K562 (cell line): ENCODE results near the gene ATP9B. TPM values are rescaled to one million over a fixed set of nuclear protein-coding genes. Genes with fewer than 3 reads are reported as not detected.

Experiments
- ATAC-seq: fragments of 200-7000 bp; cut with Tn5 transposase; 3 replicates; pipeline ENCODE4 v1.9.1; 2020; ENCODE audit warnings: moderate library complexity
- BruUV-seq: library from RNA; stranded (reverse); fragments of 400-500 nt; replicated peaks from 2 replicates; lab custom pipeline; 2021; lab: Mats Ljungman, UMichigan
- CTCF ChIA-PET: fragments of 300-600 bp; formaldehyde crosslinking; extraction: SDS; loops from one replicate; lab custom pipeline; 2021; ENCODE audit warnings: low intra/inter-chr PET ratio; lab: Yijun Ruan, JAX
- POLR2A ChIA-PET: fragments of 300-600, 350-650 bp; sonication (Branson Sonifier 250); formaldehyde crosslinking; extraction: SDS; loops from one replicate; lab custom pipeline; 2021; ENCODE audit warnings: antibody characterized with exemption, inconsistent platforms; lab: Yijun Ruan, JAX
- DNase-seq, 4 experiments: peaks; one replicate each; pipeline versions ENCODE4 v3.0.0 to v3.0.0-alpha.2; 2011 to 2018; ENCODE audit warnings: low spot score in 3 of 4, mixed read lengths in 3 of 4; ENCODE audit errors: extremely low read depth in 1 of 4
- FAIRE-seq: peaks from 2 replicates; lab custom pipeline; 2011; peaks lifted over from hg19 to GRCh38; lab: Jason Lieb, UNC
- H2AFZ ChIP-seq: 2 replicates; pipeline ENCODE4 v1.6.0; 2011; ENCODE audit warnings: low read depth, low read length, control low read depth, inconsistent platforms
- H3K27ac ChIP-seq: fragments of 200-600 bp; 3 replicates; pipeline ENCODE4 v1.8.0; 2011; ENCODE audit warnings: low read depth, mild to moderate bottlenecking, control low read depth, inconsistent platforms, low read length, moderate library complexity, mixed read lengths; ENCODE audit errors: extremely low read depth
- H3K27me3 ChIP-seq, 2 experiments: fragments of 300-600 bp in 1 of 2; 2 replicates in 1 of 2; 3 replicates in 1 of 2; pipeline versions ENCODE4 v1.6.0 to v1.8.0; 2011; ENCODE audit warnings: inconsistent platforms in 2 of 2, low read length in 2 of 2, mild to moderate bottlenecking in 1 of 2, mixed read lengths in 1 of 2, moderate library complexity in 1 of 2; ENCODE audit not compliant: control insufficient read depth in 2 of 2, insufficient read depth in 2 of 2
- H3K36me3 ChIP-seq: fragments of 300-600 bp; 3 replicates; pipeline ENCODE4 v1.8.0; 2011; ENCODE audit warnings: mild to moderate bottlenecking, low read length, inconsistent platforms; ENCODE audit not compliant: control insufficient read depth, insufficient read depth
- H3K4me1 ChIP-seq, 2 experiments: fragments of 200-600 bp in 1 of 2; replicated peaks in 1 of 2; 2 replicates in 1 of 2; 3 replicates in 1 of 2; pipeline versions ENCODE4 v1.5.1 to v1.8.0; 2011; ENCODE audit warnings: inconsistent platforms in 2 of 2, low read length in 2 of 2, mild to moderate bottlenecking in 1 of 2, mixed read lengths in 1 of 2, moderate library complexity in 1 of 2; ENCODE audit not compliant: control insufficient read depth in 2 of 2, insufficient read depth in 2 of 2
- H3K4me2 ChIP-seq: 2 replicates; pipeline ENCODE4 v1.6.1; 2011; ENCODE audit warnings: low read length, control low read depth, inconsistent platforms, mixed read lengths; ENCODE audit not compliant: insufficient read depth
- H3K4me3 ChIP-seq: fragments of 200-600 bp; sonication (generic), shearing (Covaris generic); 2 replicates; pipeline ENCODE4 v1.5.1; 2016; ENCODE audit warnings: control low read depth, inconsistent platforms
- H3K79me2 ChIP-seq: fragments of 200-600 bp; 3 replicates; pipeline ENCODE4 v1.8.0; 2011; ENCODE audit warnings: low read length, inconsistent platforms; ENCODE audit not compliant: control insufficient read depth, insufficient read depth
- H3K9ac ChIP-seq, 2 experiments: 2 replicates each; pipeline versions ENCODE4 v1.6.0 to v1.6.1; 2011; ENCODE audit warnings: low read depth in 2 of 2, low read length in 2 of 2, control low read depth in 1 of 2, inconsistent platforms in 1 of 2, mild to moderate bottlenecking in 1 of 2, mixed read lengths in 1 of 2; ENCODE audit not compliant: insufficient read depth in 1 of 2
- H3K9me1 ChIP-seq: one replicate; pipeline ENCODE4 v1.6.0; 2011; ENCODE audit warnings: inconsistent platforms, mild to moderate bottlenecking, low read length, moderate library complexity; ENCODE audit not compliant: control insufficient read depth, insufficient read depth
- H3K9me3 ChIP-seq: replicated peaks from 2 replicates; pipeline ENCODE4 v1.5.1; 2011; ENCODE audit warnings: low read depth, low read length, inconsistent platforms; ENCODE audit not compliant: control insufficient read depth, insufficient read depth
- H4K20me1 ChIP-seq: replicated peaks from 2 replicates; pipeline ENCODE4 v1.6.1; 2011; ENCODE audit warnings: low read length, inconsistent platforms, mixed read lengths; ENCODE audit not compliant: control insufficient read depth, insufficient read depth
- CREB3L1 ChIP-seq: fragments of 450-650 bp; IDR thresholded peaks from 2 replicates; pipeline ENCODE4 v1.6.1; 2014; ENCODE audit warnings: low read depth, mild to moderate bottlenecking, moderate library complexity, borderline replicate concordance
- ELK1 ChIP-seq: sonication (generic); formaldehyde crosslinking; IDR thresholded peaks from 2 replicates; pipeline ENCODE4 v1.8.1; 2022; ENCODE audit warnings: missing genetic modification reagents
- EP400 ChIP-seq: fragments of 450-650 bp; IDR thresholded peaks from 2 replicates; pipeline ENCODE4 v1.6.1; 2017; ENCODE audit warnings: antibody characterized with exemption, mild to moderate bottlenecking, moderate library complexity
- KDM1A ChIP-seq, 2 experiments: fragments of 450-650 bp; IDR thresholded peaks; 2 replicates each; pipeline ENCODE4 v1.6.1; 2016; ENCODE audit warnings: mild to moderate bottlenecking in 2 of 2
- KDM4B ChIP-seq, 2 experiments: fragments of 450-650 bp in 1 of 2; sonication (generic) in 1 of 2; IDR thresholded peaks; 2 replicates each; pipeline ENCODE4 v1.6.1; 2016 to 2017; ENCODE audit warnings: borderline replicate concordance in 2 of 2, antibody characterized with exemption in 1 of 2, low read depth in 1 of 2, mild to moderate bottlenecking in 1 of 2
- NCOA2 ChIP-seq, 2 experiments: fragments of 450-650 bp; IDR thresholded peaks; 2 replicates each; pipeline ENCODE4 v1.6.1; 2018; ENCODE audit warnings: mild to moderate bottlenecking in 2 of 2, moderate library complexity in 1 of 2; ENCODE audit not compliant: partially characterized antibody in 2 of 2
- NFE2L1 ChIP-seq: fragments of 450-650 bp; IDR thresholded peaks from 2 replicates; pipeline ENCODE4 v1.6.1; 2016; ENCODE audit warnings: missing genetic modification characterization, low read depth, mild to moderate bottlenecking, missing compliant biosample characterization, moderate library complexity, borderline replicate concordance
- PRMT5 ChIP-seq: sonication (generic); formaldehyde crosslinking; IDR thresholded peaks from 2 replicates; pipeline ENCODE4 v1.5.0; 2020; ENCODE audit warnings: missing genetic modification reagents
- SIN3A ChIP-seq, 2 experiments: fragments of 150-350 bp in 1 of 2; IDR thresholded peaks; 2 replicates each; pipeline ENCODE4 v1.6.1; 2011 to 2016; ENCODE audit warnings: borderline replicate concordance in 2 of 2, low read depth in 2 of 2, low read length in 2 of 2, mild to moderate bottlenecking in 2 of 2, moderate library complexity in 2 of 2; ENCODE audit not compliant: control insufficient read depth in 1 of 2
- SREBF1 ChIP-seq: fragments of 150-350 bp; IDR thresholded peaks from 2 replicates; pipeline ENCODE4 v1.6.1; 2014; ENCODE audit warnings: antibody characterized with exemption, low read depth, low read length, borderline replicate concordance
- SUPT5H ChIP-seq: fragments of 450-650 bp; IDR thresholded peaks from 2 replicates; pipeline ENCODE4 v1.6.1; 2016
- TOE1 ChIP-seq, 2 experiments: fragments of 450-650 bp in 1 of 2; sonication (generic) in 1 of 2; formaldehyde crosslinking in 1 of 2; IDR thresholded peaks; 2 replicates each; pipeline versions ENCODE4 v1.7.1 to v1.8.0; 2016 to 2022; ENCODE audit warnings: borderline replicate concordance in 2 of 2, mild to moderate bottlenecking in 2 of 2, antibody characterized with exemption in 1 of 2, inconsistent platforms in 1 of 2, low read depth in 1 of 2, missing genetic modification reagents in 1 of 2, moderate library complexity in 1 of 2
- TRIM25 ChIP-seq: fragments of 450-650 bp; IDR thresholded peaks from 2 replicates; pipeline ENCODE4 v1.7.0; 2016; ENCODE audit warnings: borderline replicate concordance
- ZEB2 ChIP-seq: fragments of 450-650 bp; IDR thresholded peaks from 2 replicates; pipeline ENCODE4 v1.6.1; 2016
- ZNF431 ChIP-seq: sonication (generic); formaldehyde crosslinking; IDR thresholded peaks from 2 replicates; pipeline ENCODE4 v1.8.0; 2022; ENCODE audit warnings: mild to moderate bottlenecking, missing genetic modification reagents
- ZNF444 ChIP-seq: fragments of 250-450 bp; sonication (Bioruptor Pico); IDR thresholded peaks from 2 replicates; pipeline ENCODE4 v1.4.0; 2020; ENCODE audit warnings: mild to moderate bottlenecking, moderate library complexity
- ZNF76 ChIP-seq: fragments of 250-450 bp; sonication (Bioruptor Pico); IDR thresholded peaks from 2 replicates; pipeline ENCODE4 v1.4.0; 2020; ENCODE audit warnings: mild to moderate bottlenecking, moderate library complexity, borderline replicate concordance
- WGBS: fragments of 100-300 bp; shearing (Covaris generic); methylation state at CpG from one replicate; pipeline ENCODE4 v1.1.6; 2016; ENCODE audit warnings: low coverage, mixed read lengths; ENCODE audit not compliant: insufficient coverage; ENCODE audit errors: missing lambda C conversion rate; 5-methylcytosine and 5-hydroxymethylcytosine counted together
- in situ Hi-C: fragments of 300-500 bp; cut with MboI; formaldehyde crosslinking; loops from 4 replicates; pipeline ENCODE4 v1.15.0; 2018; ENCODE audit warnings: inconsistent platforms, mixed read lengths
- intact Hi-C: fragments of 100-400 bp; cut with micrococcal nuclease; formaldehyde crosslinking; loops from 2 replicates; pipeline ENCODE4 v1.14.2; 2022
- polyA plus RNA-seq, 8 experiments: library from polyadenylated mRNA; depleted of rRNA in 4 of 8; stranded (reverse) in 5 of 8; unstranded in 3 of 8; fragments of >200 nt; fragmentation: Nextera tagmentation in 2 of 8; fragmentation: Illumina TruSeq in 1 of 8; extraction: Ambion mirVana in 2 of 8; extraction: Trizol in 1 of 8; gene quantifications; 2 replicates each; pipeline versions ENCODE4 v1.2.1 to v1.2.3, GENCODE V29; 2011 to 2014; ENCODE audit warnings: inconsistent platforms in 1 of 8, missing spikeins in 1 of 8
- total RNA-seq, 7 experiments: library from RNA; depleted of rRNA in 6 of 7; stranded (reverse); fragments of >200 nt in 6 of 7; fragmentation: Illumina TruSeq in 2 of 7; extraction: Trizol in 2 of 7; gene quantifications; 2 replicates each; pipeline versions ENCODE4 v1.2.1 to v1.2.3, GENCODE V29; 2011 to 2021; ENCODE audit warnings: low replicate concordance in 1 of 7

Gene ATP9B
- total and polyA plus RNA-seq, 9 of the 15 experiments (the other 6 are each of a cell fraction or from before 2014, with no cell fraction given), result 0.66 to 13.2 (median 7.9) TPM

- TF ChIP-seq SIN3A (IDR thresholded peaks at IDR 0.05; ENCODE audit: borderline replicate concordance in 2 of 2, control insufficient read depth in 1 of 2, low read depth in 2 of 2, low read length in 2 of 2) (no peak), ZNF76 (CRISPR knock-in tag) (no peak), NFE2L1 (no peak), EP400 (no peak)
These were observed 253.2 kb downstream of the ATP9B start (continued) for GRCh38 chr18:79322441-79322840.

GRCh38 chr18:79323471-79323870, 254.3 kb downstream of the ATP9B start:
- DNase-seq, result no peak
- no peaks in the 10 kb centered on the region for H3K36me3 ChIP-seq
- BruUV-seq, result no TSS peak
- ChIA-PET POLR2A (no interaction called here), CTCF (no interaction called here)
- ATAC-seq, result no peak
- H4K20me1 ChIP-seq, result no peaks in the 10 kb centered on the region
- no peaks in the 10 kb centered on the region for H3K79me2 ChIP-seq
- H3K27me3 ChIP-seq, result no peaks in the 10 kb centered on the region
- intact Hi-C loops (no loop called here), in situ Hi-C loops (no loop called here)
- no peak overlapping the region for H2AFZ ChIP-seq
- no peak for FAIRE-seq
- H3K27ac ChIP-seq, result no peak overlapping the region
- no peak overlapping the region for H3K4me2 ChIP-seq
- 74% methylated on average over 5 of the region's 9 CpGs for WGBS
- H3K9me3 ChIP-seq, result no peaks in the 10 kb centered on the region
- H3K9me1 ChIP-seq, result no peaks in the 10 kb centered on the region
- H3K4me1 ChIP-seq, result no peaks in the 10 kb centered on the region
- H3K4me3 ChIP-seq, result no peak overlapping the region
- H3K9ac ChIP-seq, result no peak overlapping the region
- TF ChIP-seq ELK1 (CRISPR knock-in tag) (no peak), ZNF431 (CRISPR knock-in tag) (no peak), TOE1 (IDR thresholded peaks at IDR 0.05; ENCODE audit: borderline replicate concordance) (no peak), TOE1 (CRISPR knock-in tag; IDR thresholded peaks at IDR 0.05; ENCODE audit: borderline replicate concordance, low read depth) (no peak), ZNF444 (no peak), TRIM25 (no peak), PRMT5 (no peak), KDM4B (IDR thresholded peaks at IDR 0.05; ENCODE audit: borderline replicate concordance in 2 of 2, low read depth in 1 of 2) (no peak), KDM1A (IDR thresholded peaks at IDR 0.05) (no peak), ZEB2 (no peak), CREB3L1 (no peak), SUPT5H (no peak), NCOA2 (IDR thresholded peaks at IDR 0.05; ENCODE audit: partially characterized antibody in 2 of 2) (no peak), SREBF1 (no peak)
